Large intestine (tissue), 3 donors: ENCODE data around the gene FBLN5. TPM values are rescaled to one million over a fixed set of nuclear protein-coding genes. Genes with fewer than 3 reads are reported as not detected.

Experiments
- DNase-seq, 2 donors: peaks; one replicate each; pipeline versions ENCODE4 v3.0.0 to v3.0.0-alpha.2; 2013
- H3K27ac ChIP-seq: one replicate; pipeline ENCODE4 v1.5.1; 2013; ENCODE audit warnings: low read length
- H3K27me3 ChIP-seq: 2 replicates; pipeline ENCODE4 v1.6.1; 2013; ENCODE audit warnings: low read length; ENCODE audit not compliant: control insufficient read depth, insufficient read depth
- H3K36me3 ChIP-seq: 2 replicates; pipeline ENCODE4 v1.6.1; 2013; ENCODE audit warnings: low read length; ENCODE audit not compliant: control insufficient read depth, insufficient read depth
- H3K4me1 ChIP-seq: one replicate; pipeline ENCODE4 v1.6.1; 2013; ENCODE audit warnings: low read length; ENCODE audit not compliant: control insufficient read depth, insufficient read depth
- H3K4me3 ChIP-seq: one replicate; pipeline ENCODE4 v1.5.1; 2013; ENCODE audit warnings: low read length
- H3K9me3 ChIP-seq: one replicate; pipeline ENCODE4 v1.6.1; 2013; ENCODE audit warnings: mild to moderate bottlenecking, low read depth, low read length, moderate library complexity; ENCODE audit not compliant: control insufficient read depth
- WGBS: methylation state at CpG from one replicate; pipeline ENCODE4 v1.1.5; 2013; ENCODE audit warnings: low lambda C conversion rate; ENCODE audit not compliant: insufficient coverage; 5-methylcytosine and 5-hydroxymethylcytosine counted together
- polyA plus RNA-seq: library from polyadenylated mRNA; unstranded; fragments of 120-200 nt; gene quantifications from one replicate; pipeline ENCODE4 v1.2.1, GENCODE V29; 2013

Gene FBLN5
- polyA plus RNA-seq, 1 donor, result 63.2 TPM

DNA sequence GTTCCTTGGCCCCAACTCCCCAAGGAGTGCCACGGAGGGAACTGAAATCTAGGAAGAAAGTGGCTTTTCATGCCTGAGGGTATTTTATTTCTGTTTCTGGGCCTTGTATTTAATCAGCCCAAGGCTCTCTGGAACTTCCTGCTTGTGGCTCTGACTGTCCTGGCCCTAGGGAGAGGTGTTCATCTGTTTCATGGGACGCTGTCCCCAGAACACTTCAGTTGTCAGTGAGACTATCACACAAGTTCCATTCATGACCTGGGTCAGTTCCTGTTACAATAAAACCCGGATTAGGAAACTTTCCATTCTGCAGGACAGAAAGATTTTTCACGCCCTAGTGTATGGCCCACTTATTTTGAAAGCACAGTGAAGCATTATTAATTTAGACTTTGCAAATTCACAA, 61.7 kb downstream of the FBLN5 start:
- WGBS, result 78% methylated on average over 3 of the region's 4 CpGs
- no peaks in the 10 kb centered on the region for H3K9me3 ChIP-seq
- H3K27ac ChIP-seq, result no peak overlapping the region
- no peaks in the 10 kb centered on the region for H3K27me3 ChIP-seq
- H3K4me3 ChIP-seq, result no peak overlapping the region
- peaks cover 17% of the 10 kb centered on the region for H3K36me3 ChIP-seq
- DNase-seq, result no peak
- H3K4me1 ChIP-seq, result peaks cover 4% of the 10 kb centered on the region

DNA sequence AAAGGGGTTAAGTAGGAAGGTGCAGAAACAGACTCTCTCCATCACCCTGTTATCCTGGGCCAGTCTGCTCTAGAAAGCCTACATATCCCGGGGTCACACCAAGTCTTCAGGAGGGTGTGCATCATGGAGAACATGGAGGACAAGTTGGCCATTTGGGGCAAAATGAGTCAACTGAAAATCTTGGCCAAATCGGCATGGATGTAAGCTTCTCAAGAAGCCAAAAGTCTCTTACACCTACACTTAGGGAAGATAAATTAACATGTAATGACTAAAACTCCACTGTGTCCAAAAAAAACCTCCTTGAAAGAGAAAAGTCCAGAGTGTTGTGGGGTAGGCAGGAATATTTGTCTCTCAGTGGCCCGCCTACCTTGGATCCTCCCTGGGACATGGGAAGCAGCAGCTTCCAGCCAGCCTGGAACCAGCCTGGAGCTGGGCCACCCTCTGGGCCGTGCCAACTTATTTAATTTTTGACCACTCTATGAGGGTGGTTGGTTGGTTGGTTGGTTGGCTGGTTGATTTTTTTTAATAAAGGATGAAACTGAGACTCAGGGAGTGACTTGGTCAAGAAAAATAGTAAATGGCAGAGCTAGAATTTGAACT, 62.3 kb downstream of the FBLN5 start:
- H3K27ac ChIP-seq, result no peak overlapping the region

DNA sequence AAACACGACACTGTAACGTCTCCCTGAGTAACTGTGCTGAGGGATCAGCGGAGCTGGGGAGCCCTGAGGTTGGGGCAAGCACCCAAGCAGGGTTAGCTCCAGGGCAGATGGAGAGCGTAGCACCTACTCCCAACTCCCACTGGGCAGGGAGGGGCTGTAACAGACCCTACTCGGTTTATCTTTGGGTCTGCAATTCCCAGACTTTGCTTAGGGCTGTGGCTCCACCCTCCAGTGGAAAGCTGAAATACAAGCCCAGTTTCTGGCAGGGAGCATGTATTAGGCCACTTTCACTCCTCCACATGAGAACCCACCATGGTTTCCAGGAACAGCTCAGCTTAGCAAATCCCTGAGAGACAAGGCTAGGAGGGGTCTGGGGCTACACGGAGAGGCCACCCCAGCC, 62.8 kb downstream of the FBLN5 start:
- no CpG with 5 or more reads among the region's 6 CpGs for WGBS
- H3K4me3 ChIP-seq, result no peak overlapping the region
- peaks cover 2% of the 10 kb centered on the region for H3K4me1 ChIP-seq
- no peaks in the 10 kb centered on the region for H3K9me3 ChIP-seq
- no peaks in the 10 kb centered on the region for H3K27me3 ChIP-seq
- DNase-seq, result no peak
- H3K36me3 ChIP-seq, result peaks cover 20% of the 10 kb centered on the region
- no peak overlapping the region for H3K27ac ChIP-seq

More for the DNA sequence above, 62.3 kb downstream of the FBLN5 start:
- Histone ChIP-seq H3K36me3 (peaks cover 18% of the 10 kb centered on the region), H3K4me1 (peaks cover 4% of the 10 kb centered on the region), H3K27me3 (no peaks in the 10 kb centered on the region), H3K4me3 (no peak overlapping the region), H3K9me3 (no peaks in the 10 kb centered on the region)
- no CpG with 5 or more reads among the region's 4 CpGs for WGBS
- DNase-seq, result no peak

DNA sequence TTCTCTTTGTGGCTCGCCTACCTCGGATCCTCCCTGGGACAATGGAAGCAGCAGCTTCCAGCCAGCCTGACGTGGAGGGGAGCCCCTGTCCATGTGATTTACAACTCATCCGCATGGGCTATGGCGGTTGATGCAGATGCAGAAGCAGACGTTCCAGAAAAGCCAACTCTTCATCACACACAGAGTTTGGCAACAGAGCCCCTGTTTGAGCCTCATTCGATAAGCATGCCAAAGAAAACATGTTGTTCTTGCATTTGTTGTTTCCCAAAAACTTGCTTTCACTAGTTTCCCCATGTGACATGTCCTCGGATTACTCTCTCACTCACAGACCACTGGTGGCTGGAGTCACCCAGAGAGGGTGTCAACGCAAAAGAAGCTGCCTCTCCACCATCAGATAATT, 63.7 kb downstream of the FBLN5 start:
- H3K27ac ChIP-seq, result no peak overlapping the region
- no peaks in the 10 kb centered on the region for H3K27me3 ChIP-seq
- no peaks in the 10 kb centered on the region for H3K9me3 ChIP-seq
- peaks cover 18% of the 10 kb centered on the region for H3K36me3 ChIP-seq
- no CpG with 5 or more reads among the region's 9 CpGs for WGBS
- no peak overlapping the region for H3K4me3 ChIP-seq
- H3K4me1 ChIP-seq, result no peaks in the 10 kb centered on the region
- no peak for DNase-seq

DNA sequence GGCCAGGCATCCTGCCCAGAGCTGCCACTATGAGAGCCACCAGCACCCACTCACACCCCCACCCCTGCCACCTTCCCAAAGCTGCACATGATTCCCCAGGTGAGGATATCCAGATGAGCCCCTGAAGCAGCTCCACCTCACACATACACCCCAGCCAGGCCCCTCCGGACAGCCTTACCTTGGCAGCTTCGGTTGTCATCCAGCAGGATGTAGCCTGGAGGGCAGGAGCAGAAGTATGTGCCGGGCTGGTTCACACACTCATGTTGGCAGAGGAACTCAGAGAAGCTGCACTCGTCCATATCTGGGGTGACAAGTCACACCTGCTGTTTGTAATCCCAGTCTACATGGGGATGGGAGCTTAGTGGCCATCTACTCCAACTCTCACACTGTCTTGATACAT, 64.7 kb downstream of the FBLN5 start:
- no CpG with 5 or more reads among the region's 4 CpGs for WGBS
- H3K4me3 ChIP-seq, result no peak overlapping the region
- H3K27me3 ChIP-seq, result no peaks in the 10 kb centered on the region
- no peaks in the 10 kb centered on the region for H3K4me1 ChIP-seq
- peaks cover 18% of the 10 kb centered on the region for H3K36me3 ChIP-seq
- H3K27ac ChIP-seq, result no peak overlapping the region
- no peaks in the 10 kb centered on the region for H3K9me3 ChIP-seq
- DNase-seq, result no peak

DNA sequence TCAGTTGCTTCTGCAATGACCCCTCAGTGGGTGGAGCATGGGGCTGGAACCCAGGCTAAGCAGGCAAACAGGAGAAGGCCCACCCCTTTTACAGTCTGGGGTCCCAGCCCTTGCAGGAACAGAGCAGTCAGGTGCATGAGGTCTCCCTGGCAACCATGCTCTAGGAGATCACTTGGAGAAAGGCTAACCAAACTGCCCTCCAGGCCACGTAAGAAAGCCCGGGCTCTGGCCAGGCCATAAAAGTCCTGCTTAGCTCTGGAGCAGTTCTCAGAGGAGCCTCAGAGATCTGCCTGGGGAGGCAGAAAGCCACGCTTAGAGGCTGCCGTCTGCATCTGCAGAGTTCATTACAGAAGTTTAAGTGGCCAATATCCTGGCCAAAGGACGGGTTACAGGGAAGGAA, 65.1 kb downstream of the FBLN5 start:
- no peaks in the 10 kb centered on the region for H3K9me3 ChIP-seq
- no peak overlapping the region for H3K4me3 ChIP-seq
- no CpG with 5 or more reads among the region's 5 CpGs for WGBS
- DNase-seq, result no peak
- peaks cover 21% of the 10 kb centered on the region for H3K36me3 ChIP-seq
- H3K27me3 ChIP-seq, result no peaks in the 10 kb centered on the region
- H3K27ac ChIP-seq, result no peak overlapping the region
- no peaks in the 10 kb centered on the region for H3K4me1 ChIP-seq

DNA sequence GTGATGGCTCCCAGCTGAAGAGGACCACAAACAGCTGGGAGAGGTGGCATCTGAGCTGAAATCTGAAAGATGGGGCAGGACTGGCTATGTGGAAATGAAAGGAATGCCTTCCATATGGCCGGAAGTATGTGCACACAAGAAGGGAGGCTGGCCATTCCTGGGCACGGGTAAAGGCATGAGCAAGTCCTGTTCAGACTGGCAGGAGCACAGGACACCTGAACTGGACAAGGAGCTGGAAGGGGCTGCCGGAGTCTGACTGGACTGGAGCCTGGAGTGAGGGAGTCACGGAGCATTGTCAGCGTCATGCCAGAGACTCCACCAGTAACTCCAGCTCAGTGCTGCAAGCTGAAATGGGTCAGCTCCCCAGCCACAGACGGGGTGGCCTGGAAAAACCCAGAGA, 68.3 kb downstream of the FBLN5 start:
- no CpG with 5 or more reads among the region's 6 CpGs for whole genome bisulfite sequencing
- H3K36me3 ChIP-seq, result peaks cover 25% of the 10 kb centered on the region
- no peak for DNase-seq
- H3K27me3 ChIP-seq, result no peaks in the 10 kb centered on the region
- no peaks in the 10 kb centered on the region for H3K9me3 ChIP-seq
- H3K27ac ChIP-seq, result no peak overlapping the region
- H3K4me1 ChIP-seq, result peaks cover 9% of the 10 kb centered on the region
- H3K4me3 ChIP-seq, result no peak overlapping the region

DNA sequence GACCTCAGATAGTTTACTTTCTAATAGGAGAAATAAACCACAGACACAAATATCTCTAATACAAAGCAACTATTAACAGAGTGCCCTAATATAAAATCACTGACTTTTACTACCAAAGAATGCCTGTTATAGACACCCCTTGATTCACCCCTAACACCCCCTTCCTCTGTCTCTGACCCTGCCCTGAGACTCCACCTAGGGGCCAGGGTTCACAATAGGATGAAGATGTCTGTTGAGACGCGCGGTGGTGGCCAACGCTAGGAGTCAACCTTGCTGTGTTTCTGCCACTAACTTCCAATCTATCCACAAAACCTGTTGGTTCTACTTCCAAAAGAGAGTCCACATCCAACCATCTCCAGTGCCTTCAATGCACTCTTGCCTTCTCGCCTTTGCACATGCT, 69.2 kb downstream of the FBLN5 start:
- WGBS, result no CpG with 5 or more reads among the region's 5 CpGs
- peaks cover 23% of the 10 kb centered on the region for H3K36me3 ChIP-seq
- peaks cover 9% of the 10 kb centered on the region for H3K4me1 ChIP-seq
- no peak for DNase-seq
- no peak overlapping the region for H3K27ac ChIP-seq
- no peak overlapping the region for H3K4me3 ChIP-seq
- no peaks in the 10 kb centered on the region for H3K27me3 ChIP-seq
- no peaks in the 10 kb centered on the region for H3K9me3 ChIP-seq

DNA sequence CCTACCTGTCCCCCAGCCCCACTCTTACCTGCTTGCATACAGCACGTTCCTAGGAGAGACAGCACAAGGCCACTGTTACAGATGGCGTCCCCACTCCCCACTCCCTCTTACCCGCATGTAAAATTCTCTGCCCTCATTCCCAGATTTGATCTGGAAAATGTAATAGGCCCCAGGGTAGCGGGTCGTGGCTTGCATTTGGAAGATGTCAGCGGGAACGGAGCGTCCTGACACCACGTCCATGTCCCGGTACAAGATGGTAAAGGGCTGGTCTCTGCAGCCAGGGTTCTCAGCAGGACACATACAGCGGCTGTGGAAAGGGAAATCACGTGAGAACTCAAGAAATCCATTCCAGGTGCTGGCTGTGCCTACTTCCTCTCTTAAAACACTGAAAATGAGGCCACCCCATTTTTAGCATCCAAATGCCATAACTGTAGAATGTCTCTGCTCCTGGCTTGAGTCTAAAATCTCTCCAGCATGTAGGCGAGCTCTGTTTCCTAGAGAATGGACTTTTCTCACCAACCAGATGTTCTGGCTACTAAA, 70.0 kb downstream of the FBLN5 start:
- Histone ChIP-seq H3K27ac (no peak overlapping the region), H3K9me3 (no peaks in the 10 kb centered on the region), H3K4me1 (peaks cover 15% of the 10 kb centered on the region), H3K4me3 (no peak overlapping the region), H3K36me3 (peaks cover 23% of the 10 kb centered on the region), H3K27me3 (no peaks in the 10 kb centered on the region)
- no peak for DNase-seq
- no CpG with 5 or more reads among the region's 13 CpGs for WGBS

DNA sequence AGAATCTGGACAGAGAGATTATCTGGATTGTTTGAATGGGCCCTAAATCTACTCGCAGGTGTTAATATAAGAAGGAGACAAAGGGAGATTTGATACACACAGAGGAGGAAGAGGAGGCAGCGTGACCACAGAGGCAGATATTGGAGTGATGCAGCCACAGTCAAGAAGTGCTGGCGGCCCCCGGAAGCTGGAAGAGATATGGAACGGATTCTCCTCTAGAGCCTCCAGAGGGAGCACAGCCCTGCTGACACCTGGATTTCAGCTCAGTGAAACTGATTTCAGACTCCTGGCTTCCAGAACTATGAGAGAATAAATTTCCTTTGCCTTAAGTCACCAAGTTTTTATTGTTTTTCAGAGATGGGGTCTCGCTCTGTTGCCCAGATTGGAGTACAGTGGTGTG, 71.0 kb downstream of the FBLN5 start:
- H3K36me3 ChIP-seq, result peaks cover 23% of the 10 kb centered on the region
- no peak overlapping the region for H3K4me3 ChIP-seq
- no peaks in the 10 kb centered on the region for H3K9me3 ChIP-seq
- WGBS, result 67% methylated on average over 3 of the region's 6 CpGs
- no peak for DNase-seq
- H3K4me1 ChIP-seq, result peaks cover 23% of the 10 kb centered on the region
- H3K27me3 ChIP-seq, result no peaks in the 10 kb centered on the region
- H3K27ac ChIP-seq, result no peak overlapping the region
